Lung (tissue), 12 donors: ENCODE measurements around the gene TMPRSS12. TPM values are rescaled to one million over a fixed set of nuclear protein-coding genes. Genes with fewer than 3 reads are reported as not detected.
A peak's percentile ranks its signal among the peaks of the same experiment; 100 is the strongest.

Experiments
- ATAC-seq: fragments of 200-7000 bp; cut with Tn5 transposase; one replicate; pipeline ENCODE4 v1.9.1; 2020; ENCODE audit warnings: moderate number of reproducible peaks; ENCODE audit not compliant: insufficient read depth, low FRiP score
- DNase-seq, 3 donors: peaks; one replicate each; pipeline ENCODE4 v3.0.0-alpha.2; 2013 to 2017
- H3K27ac ChIP-seq, 2 donors: one replicate each; pipeline ENCODE4 v1.5.1; 2013; ENCODE audit warnings: mild to moderate bottlenecking in 2 of 2, moderate library complexity in 2 of 2, control low read depth in 1 of 2, inconsistent platforms in 1 of 2, low read depth in 1 of 2, low read length in 1 of 2
- H3K27me3 ChIP-seq, 3 donors: one replicate each; pipeline ENCODE4 v1.5.1; 2013; ENCODE audit warnings: low read length in 2 of 3; ENCODE audit not compliant: control insufficient read depth in 3 of 3, insufficient read depth in 3 of 3
- H3K36me3 ChIP-seq, 4 donors: one replicate each; pipeline ENCODE4 v1.5.1; 2013; ENCODE audit warnings: low read length in 4 of 4, mild to moderate bottlenecking in 1 of 4, moderate library complexity in 1 of 4; ENCODE audit not compliant: control insufficient read depth in 4 of 4, insufficient read depth in 4 of 4
- H3K4me1 ChIP-seq, 5 donors: one replicate each; pipeline ENCODE4 v1.5.1; 2013; ENCODE audit warnings: low read length in 5 of 5, mild to moderate bottlenecking in 2 of 5, moderate library complexity in 1 of 5; ENCODE audit not compliant: control insufficient read depth in 5 of 5, insufficient read depth in 5 of 5
- H3K4me3 ChIP-seq: one replicate; pipeline ENCODE4 v1.5.1; 2013; ENCODE audit warnings: mild to moderate bottlenecking, control low read depth, moderate library complexity
- H3K9ac ChIP-seq, 2 donors: one replicate each; pipeline ENCODE4 v1.5.1; 2013; ENCODE audit warnings: low read length in 2 of 2, control low read depth in 1 of 2; ENCODE audit not compliant: insufficient read depth in 1 of 2
- H3K9me3 ChIP-seq, 4 donors: one replicate each; pipeline ENCODE4 v1.5.1; 2013; ENCODE audit warnings: low read length in 3 of 4, mild to moderate bottlenecking in 1 of 4, moderate library complexity in 1 of 4; ENCODE audit not compliant: control insufficient read depth in 4 of 4, insufficient read depth in 3 of 4
- CTCF ChIP-seq: IDR thresholded peaks from 2 replicates; pipeline ENCODE4 v1.5.1; 2012; ENCODE audit warnings: mild to moderate bottlenecking; ENCODE audit errors: control extremely low read depth, extremely low read depth
- WGBS, 2 donors: extraction: QIAGEN DNeasy Blood & Tissue Kit; methylation state at CpG; one replicate each; pipeline ENCODE4 v1.1.7; 2013; 5-methylcytosine and 5-hydroxymethylcytosine counted together
- polyA plus RNA-seq, 2 donors: library from polyadenylated mRNA; stranded (reverse); fragments of 200-250 nt; gene quantifications; one replicate each; pipeline ENCODE4 v1.2.1, GENCODE V29; 2013
- total RNA-seq, 2 donors: library from RNA; depleted of rRNA in 1 of 2; stranded (reverse); fragments of >200 nt in 1 of 2; gene quantifications; one replicate each; pipeline ENCODE4 v1.2.1, GENCODE V29; 2014 to 2021
- donor health status: control.
- donor health status: control.
- donor health status: Bipolar disorder and iron deficiency.
- donor health status: healthy.
- donor health status: DM: yes; HTN: yes; CAD: no.

TMPRSS12 gene
- total and polyA plus RNA-seq, 4 donors: not detected

GRCh38 chr12:50924131-50924438 lies 81.4 kb downstream of the TMPRSS12 start:
- peaks cover 5 to 49% (median 10%) of the 10 kb centered on the region in 5 donors for H3K4me1 ChIP-seq
- peak overlapping the region in 1 of 2 donors; percentile 91 for H3K9ac ChIP-seq
- 0 to 3% methylated on average over 4 of the region's 4 CpGs for WGBS, 2 donors

DNA sequence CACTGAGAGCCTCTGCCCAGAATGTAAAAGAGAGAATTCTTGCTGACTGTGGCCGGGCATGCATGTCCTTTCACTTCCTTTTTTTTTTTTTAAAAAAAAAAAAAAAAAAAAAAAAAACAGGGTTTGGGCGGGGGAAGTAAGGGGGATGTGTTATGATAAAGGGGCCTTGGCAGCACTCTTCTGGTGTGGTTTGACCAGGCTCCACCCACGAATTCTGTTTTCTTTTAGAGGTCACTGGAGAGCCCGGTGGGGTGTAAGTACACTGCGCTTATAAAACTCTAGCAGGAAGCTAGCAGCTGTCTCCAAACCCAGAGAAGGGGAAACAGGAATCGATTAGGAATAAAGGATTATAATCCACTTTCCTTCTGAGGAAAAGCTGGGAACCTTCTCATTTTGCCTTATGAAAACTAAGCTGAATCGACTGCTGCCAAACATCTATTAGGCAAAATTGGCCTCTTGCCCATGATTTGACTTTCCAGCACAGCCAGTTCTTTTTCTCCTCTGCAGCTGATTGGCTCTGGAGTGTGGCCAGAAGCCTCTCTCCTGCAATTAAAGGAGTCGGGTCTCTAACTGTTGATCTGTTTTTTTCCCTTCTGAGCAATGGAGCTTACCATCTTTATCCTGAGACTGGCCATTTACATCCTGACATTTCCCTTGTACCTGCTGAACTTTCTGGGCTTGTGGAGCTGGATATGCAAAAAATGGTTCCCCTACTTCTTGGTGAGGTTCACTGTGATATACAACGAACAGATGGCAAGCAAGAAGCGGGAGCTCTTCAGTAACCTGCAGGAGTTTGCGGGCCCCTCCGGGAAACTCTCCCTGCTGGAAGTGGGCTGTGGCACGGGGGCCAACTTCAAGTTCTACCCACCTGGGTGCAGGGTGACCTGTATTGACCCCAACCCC lies 82.0 kb downstream of the TMPRSS12 start:
- Histone ChIP-seq H3K27me3 (no peaks in the 10 kb centered on the region), H3K4me3 (peak overlapping the region; percentile 82), H3K9me3 (no peaks in the 10 kb centered on the region), H3K36me3 (peaks cover 0 to 7% (median 0%) of the 10 kb centered on the region in 4 donors), H3K27ac (peak overlapping the region; percentile 88 to 94), H3K9ac (peak overlapping the region; percentile 70 to 91), H3K4me1 (peaks cover 5 to 51% (median 10%) of the 10 kb centered on the region in 5 donors)
- DNase-seq: peak; percentile 95 to 99 (median 99)
- 1 to 2% methylated on average over 13 of the region's 13 CpGs for WGBS, 2 donors
- ATAC-seq: peak; percentile 83
- TF ChIP-seq CTCF: no peak

More at GRCh38 chr12:50924131-50924438, 81.4 kb downstream of the TMPRSS12 start:
- ATAC-seq: no peak
- no peaks in the 10 kb centered on the region for H3K27me3 ChIP-seq
- H3K9me3 ChIP-seq: no peaks in the 10 kb centered on the region
- peaks cover 0 to 7% (median 0%) of the 10 kb centered on the region in 4 donors for H3K36me3 ChIP-seq
- peak overlapping the region; percentile 82 to 94 for H3K27ac ChIP-seq
- H3K4me3 ChIP-seq: no peak overlapping the region
- no peak for TF ChIP-seq CTCF
- DNase-seq: no peak

GRCh38 chr12:50925342-50925651 lies 82.6 kb downstream of the TMPRSS12 start:
- Histone ChIP-seq H3K36me3 (peaks cover 0 to 7% (median 0%) of the 10 kb centered on the region in 4 donors), H3K27ac (peak overlapping the region; percentile 88 to 94), H3K9ac (peak overlapping the region; percentile 70 to 74), H3K27me3 (no peaks in the 10 kb centered on the region), H3K9me3 (no peaks in the 10 kb centered on the region), H3K4me1 (peaks cover 5 to 51% (median 10%) of the 10 kb centered on the region in 5 donors), H3K4me3 (peak overlapping the region; percentile 82)
- WGBS, 2 donors: 6 to 12% methylated on average over 7 of the region's 7 CpGs
- TF ChIP-seq CTCF: no peak
- no peak for ATAC-seq
- no peak for DNase-seq
